Kidney epithelial cell (primary cell): ENCODE data around the gene IFNK. TPM values are rescaled to one million over a fixed set of nuclear protein-coding genes. Genes with fewer than 3 reads are reported as not detected.

Experiments
- DNase-seq: peaks from one replicate; pipeline ENCODE4 v3.0.0-alpha.2; 2010; ENCODE audit warnings: low read depth
- H3K27me3 ChIP-seq: 2 replicates; pipeline ENCODE4 v1.6.0; 2011; ENCODE audit warnings: low read length; ENCODE audit not compliant: control insufficient read depth, insufficient read depth
- H3K36me3 ChIP-seq: 2 replicates; pipeline ENCODE4 v1.5.1; 2011; ENCODE audit warnings: low read length; ENCODE audit not compliant: control insufficient read depth, insufficient read depth
- H3K4me3 ChIP-seq: 2 replicates; pipeline ENCODE4 v1.5.1; 2011; ENCODE audit warnings: low read depth, mild to moderate bottlenecking, control low read depth, low read length
- CTCF ChIP-seq: IDR thresholded peaks from 2 replicates; pipeline ENCODE4 v1.5.1; 2011; ENCODE audit warnings: mild to moderate bottlenecking, moderate library complexity, low read length, control low read depth, inconsistent platforms; ENCODE audit not compliant: insufficient read depth, poor library complexity, severe bottlenecking
- total RNA-seq: library from RNA; depleted of rRNA; stranded (reverse); fragments of >200 nt; gene quantifications from 2 replicates; pipeline ENCODE4 v1.2.3, GENCODE V29; 2015

The IFNK gene
- not detected in 2 replicates for total RNA-seq

- no peak for TF ChIP-seq CTCF
- Histone ChIP-seq H3K36me3 (no peaks in the 10 kb centered on the region), H3K27me3 (no peaks in the 10 kb centered on the region), H3K4me3 (no peak within 1 kb of the TSS)
- no peak for DNase-seq
Observed at GRCh38 chr9:27524236-27524635, at the start of gene IFNK. IFNK (plus strand) TSS chr9:27524290; CDS start chr9:27524337, 47 bp downstream.

- H3K36me3 ChIP-seq: no peaks in the 10 kb centered on the region
- no peak overlapping the region for H3K4me3 ChIP-seq
- DNase-seq: no peak
- TF ChIP-seq CTCF: no peak
- no peaks in the 10 kb centered on the region for H3K27me3 ChIP-seq
Observed at GRCh38 chr9:27474305-27474704, 49.8 kb upstream of the IFNK start.

GRCh38 chr9:27475057-27475595 is 49.0 kb upstream of the IFNK start:
- no peak for TF ChIP-seq CTCF

GRCh38 chr9:27476870-27477515 is 47.1 kb upstream of the IFNK start:
- no peak for DNase-seq
- Histone ChIP-seq H3K27me3 (no peaks in the 10 kb centered on the region), H3K36me3 (no peaks in the 10 kb centered on the region), H3K4me3 (no peak overlapping the region)
- TF ChIP-seq CTCF: no peak

More at GRCh38 chr9:27475057-27475595, 49.0 kb upstream of the IFNK start:
- Histone ChIP-seq H3K4me3 (no peak overlapping the region), H3K27me3 (no peaks in the 10 kb centered on the region), H3K36me3 (no peaks in the 10 kb centered on the region)
- DNase-seq: no peak

- H3K36me3 ChIP-seq: no peaks in the 10 kb centered on the region
- no peak for DNase-seq
- no peak for TF ChIP-seq CTCF
- no peaks in the 10 kb centered on the region for H3K27me3 ChIP-seq
- H3K4me3 ChIP-seq: no peak overlapping the region
Observed at GRCh38 chr9:27478322-27478721, 45.8 kb upstream of the IFNK start.

- Histone ChIP-seq H3K4me3 (no peak overlapping the region), H3K36me3 (no peaks in the 10 kb centered on the region), H3K27me3 (no peaks in the 10 kb centered on the region)
- no peak for TF ChIP-seq CTCF
- no peak for DNase-seq
Observed at GRCh38 chr9:27482709-27483108, 41.4 kb upstream of the IFNK start.
